Activated B cell treated with CpG ODN at 0.5 μM for 24 hours (primary cell): Measurements from ENCODE around the gene VIM. TPM values are rescaled to one million over a fixed set of nuclear protein-coding genes. Genes with fewer than 3 reads are reported as not detected.

Experiments
- ATAC-seq: fragments of 200-7000 bp; cut with Tn5 transposase; one replicate; pipeline ENCODE4 v1.10.0; 2021; ENCODE audit warnings: low read depth, mild to moderate bottlenecking, moderate library complexity
- CTCF ChIA-PET: fragments of 350-600 bp; sonication (Branson Sonifier 250); formaldehyde crosslinking; loops from one replicate; lab custom pipeline; 2021; ENCODE audit warnings: antibody characterized with exemption; lab: Charles Lee
- POLR2A ChIA-PET: fragments of 350-600 bp; sonication (Branson Sonifier 250); formaldehyde crosslinking; loops from one replicate; lab custom pipeline; 2021; ENCODE audit warnings: antibody characterized with exemption; lab: Charles Lee
- DNase-seq: peaks from one replicate; pipeline ENCODE4 v3.0.0; 2022
- H3K27ac Mint-ChIP-seq: one replicate; pipeline ENCODE4 v1.8.0; 2020; ENCODE audit warnings: mixed read lengths
- H3K27me3 Mint-ChIP-seq: one replicate; pipeline ENCODE4 v1.8.0; 2021; ENCODE audit warnings: mixed read lengths
- H3K36me3 Mint-ChIP-seq: one replicate; pipeline ENCODE4 v1.8.0; 2021; ENCODE audit warnings: low read depth, mixed read lengths
- H3K4me1 Mint-ChIP-seq: one replicate; pipeline ENCODE4 v1.8.0; 2021; ENCODE audit warnings: mixed read lengths
- H3K4me3 Mint-ChIP-seq: one replicate; pipeline ENCODE4 v1.8.0; 2020; ENCODE audit warnings: mild to moderate bottlenecking, mixed read lengths
- H3K9me3 Mint-ChIP-seq: one replicate; pipeline ENCODE4 v1.8.0; 2020; ENCODE audit warnings: mixed read lengths
- CTCF ChIP-seq: fragments of 200-600 bp; IDR thresholded peaks from one replicate; pipeline ENCODE4 v1.8.0; 2022; ENCODE audit warnings: antibody characterized with exemption, mild to moderate bottlenecking
- intact Hi-C: fragments of 100-400 bp; cut with micrococcal nuclease; formaldehyde crosslinking; loops from one replicate; pipeline ENCODE4 v1.15.1; 2024
- total RNA-seq: library from RNA; stranded (reverse); gene quantifications from 2 replicates; pipeline ENCODE4 v1.2.3, GENCODE V29; 2022

The VIM gene
- total RNA-seq, 1 donor from 2014 or later, result 796 TPM

- no peak for TF ChIP-seq CTCF
- ATAC-seq (no peak), DNase-seq (no peak)
- ChIA-PET POLR2A (interaction anchor here (0.7 to 1.7 kb wide), 3 partner anchors 8 to 37 kb away, joined by 3 to 9 read pairs (median 4); partner anchors contain the start of genes TRDMT1 and VIM), CTCF (no interaction called here)
- H3K4me3 Mint-ChIP-seq, result no peak overlapping the region
- no peak overlapping the region for H3K27ac Mint-ChIP-seq
- no peaks in the 10 kb centered on the region for H3K27me3 Mint-ChIP-seq
- peaks cover 49% of the 10 kb centered on the region for H3K36me3 Mint-ChIP-seq
- intact Hi-C loops, result loop anchor here (10.0 kb wide), 1 partner anchor 54 kb away; no protein-coding TSS in a partner anchor
- H3K9me3 Mint-ChIP-seq, result no peaks in the 10 kb centered on the region
- peaks cover 7% of the 10 kb centered on the region for H3K4me1 Mint-ChIP-seq
These were observed 10.6 kb downstream of the VIM start for GRCh38 chr10:17238445-17239291.

- no peaks in the 10 kb centered on the region for H3K27me3 Mint-ChIP-seq
- peaks cover 4% of the 10 kb centered on the region for H3K4me1 Mint-ChIP-seq
- H3K27ac Mint-ChIP-seq, result no peak overlapping the region
- H3K9me3 Mint-ChIP-seq, result no peaks in the 10 kb centered on the region
- DNase-seq (no peak), ATAC-seq (no peak)
- POLR2A ChIA-PET, result no interaction called here
- CTCF ChIA-PET, result interaction anchor here (0.6 kb wide), 1 partner anchor 119 kb away, joined by 3 read pairs; no protein-coding TSS in a partner anchor
- intact Hi-C loops, result loop anchor here (10.0 kb wide), 1 partner anchor 55 kb away; no protein-coding TSS in a partner anchor
- peaks cover 42% of the 10 kb centered on the region for H3K36me3 Mint-ChIP-seq
- no peak overlapping the region for H3K4me3 Mint-ChIP-seq
- no peak for TF ChIP-seq CTCF
These were observed 11.5 kb downstream of the VIM start for GRCh38 chr10:17239345-17240085.

- ChIA-PET CTCF (interaction anchor here (0.6 kb wide), 1 partner anchor 119 kb away, joined by 3 read pairs; no protein-coding TSS in a partner anchor), POLR2A (no interaction called here)
- Mint-ChIP-seq H3K9me3 (no peaks in the 10 kb centered on the region), H3K27me3 (no peaks in the 10 kb centered on the region), H3K4me1 (peaks cover 2% of the 10 kb centered on the region), H3K36me3 (peaks cover 36% of the 10 kb centered on the region), H3K4me3 (no peak overlapping the region), H3K27ac (no peak overlapping the region)
- intact Hi-C loops, result no loop called here
- no peak for DNase-seq
- no peak for TF ChIP-seq CTCF
- ATAC-seq, result no peak
These were observed 12.1 kb downstream of the VIM start for GRCh38 chr10:17240096-17240495.

- H3K36me3 Mint-ChIP-seq, result peaks cover 31% of the 10 kb centered on the region
- intact Hi-C loops, result no loop called here
- H3K4me1 Mint-ChIP-seq, result no peaks in the 10 kb centered on the region
- H3K9me3 Mint-ChIP-seq, result no peaks in the 10 kb centered on the region
- ChIA-PET CTCF (no interaction called here), POLR2A (no interaction called here)
- no peaks in the 10 kb centered on the region for H3K27me3 Mint-ChIP-seq
- ATAC-seq (no peak), DNase-seq (no peak)
- no peak for TF ChIP-seq CTCF
- H3K27ac Mint-ChIP-seq, result no peak overlapping the region
- no peak overlapping the region for H3K4me3 Mint-ChIP-seq
These were observed 12.6 kb downstream of the VIM start for GRCh38 chr10:17240616-17241015.
